PC-9 (cell line): ENCODE measurements around the gene ZNF101.

ENCODE experiments used
- CTCF ChIP-seq: fragments of 200-600 bp; sonication (generic); conservative IDR thresholded peaks from 2 replicates; pipeline ENCODE4 v1.6.1; 2017; ENCODE audit warnings: mixed run types, antibody characterized with exemption, mild to moderate bottlenecking, moderate library complexity
- EZH2 ChIP-seq: fragments of 200-600 bp; sonication (generic); IDR thresholded peaks from 2 replicates; pipeline ENCODE4 v1.8.0; 2017; ENCODE audit warnings: antibody characterized with exemption, low read depth

GRCh38 chr19:19677579-19677978 is 8.9 kb downstream of the ZNF101 start:
- TF ChIP-seq CTCF (no peak), EZH2 (no peak)
